Islet of Langerhans (tissue), 1 donor: ENCODE results near the gene LZTS2.

Source experiments
- FAIRE-seq: peaks from one replicate; lab custom pipeline; 2011; peaks lifted over from hg19 to GRCh38; lab: Jason Lieb, UNC

LZTS2 gene

GRCh38 chr10:100998991-100999741 lies 442 bp upstream of the LZTS2 start:
- FAIRE-seq, result no peak

- no peak for FAIRE-seq
Observed at GRCh38 chr10:101000127-101000914, 713 bp downstream of the LZTS2 start.

GRCh38 chr10:101000915-101001658 lies 1.5 kb downstream of the LZTS2 start:
- FAIRE-seq, result no peak

GRCh38 chr10:101001659-101002035 lies 2.0 kb downstream of the LZTS2 start:
- no peak for FAIRE-seq

GRCh38 chr10:101002456-101002855 lies 2.8 kb downstream of the LZTS2 start:
- FAIRE-seq, result no peak

GRCh38 chr10:101003639-101004206 lies 4.1 kb downstream of the LZTS2 start:
- no peak for FAIRE-seq

- no peak for FAIRE-seq
Observed at GRCh38 chr10:101005361-101005760, 5.8 kb downstream of the LZTS2 start.

GRCh38 chr10:101005869-101006567 lies 6.4 kb downstream of the LZTS2 start:
- FAIRE-seq, result no peak

GRCh38 chr10:101006593-101007098 lies 7.0 kb downstream of the LZTS2 start:
- no peak for FAIRE-seq

GRCh38 chr10:101007099-101007711 lies 7.6 kb downstream of the LZTS2 start:
- no peak for FAIRE-seq

- no peak for FAIRE-seq
Observed at GRCh38 chr10:101007915-101008822, 8.6 kb downstream of the LZTS2 start.

GRCh38 chr10:101008823-101009423 lies 9.3 kb downstream of the LZTS2 start:
- no peak for FAIRE-seq

GRCh38 chr10:101010329-101010728 lies 10.7 kb downstream of the LZTS2 start:
- no peak for FAIRE-seq

GRCh38 chr10:101011517-101012423 lies 12.2 kb downstream of the LZTS2 start:
- FAIRE-seq, result no peak

GRCh38 chr10:101012525-101013364 lies 13.1 kb downstream of the LZTS2 start:
- FAIRE-seq, result no peak

- FAIRE-seq, result no peak
Observed at GRCh38 chr10:101013365-101013825, 13.8 kb downstream of the LZTS2 start.

GRCh38 chr10:101014230-101014884 lies 14.7 kb downstream of the LZTS2 start:
- no peak for FAIRE-seq
